H1 (cell line): ENCODE results near the gene UHRF1. TPM values are rescaled to one million over a fixed set of nuclear protein-coding genes. Genes with fewer than 3 reads are reported as not detected.
A peak's percentile ranks its signal among the peaks of the same experiment; 100 is the strongest.

Source experiments
- CTCF ChIA-PET: fragments of 300-600 bp; sonication (Branson Sonifier 250); formaldehyde crosslinking; loops from one replicate; lab custom pipeline; 2021; ENCODE audit not compliant: partially characterized antibody; lab: Charles Lee
- POLR2A ChIA-PET: fragments of 300-600 bp; sonication (Branson Sonifier 250); formaldehyde crosslinking; loops from one replicate; lab custom pipeline; 2021; ENCODE audit warnings: inconsistent platforms; ENCODE audit not compliant: partially characterized antibody; lab: Charles Lee
- DNase-seq, 2 experiments: peaks; one replicate each; pipeline versions ENCODE4 v3.0.0 to v3.0.0-alpha.2; 2010 to 2022; ENCODE audit warnings: low spot score in 2 of 2, low read depth in 1 of 2, mixed read lengths in 1 of 2
- FAIRE-seq: peaks from 2 replicates; lab custom pipeline; 2011; peaks lifted over from hg19 to GRCh38; lab: Jason Lieb, UNC
- H2AFZ ChIP-seq: 2 replicates; pipeline ENCODE4 v1.8.1; 2012; ENCODE audit warnings: low read length, inconsistent platforms
- H2AK5ac ChIP-seq: 2 replicates; pipeline ENCODE4 v1.6.1; 2013; ENCODE audit warnings: low read depth, low read length
- H2BK120ac ChIP-seq: replicated peaks from 2 replicates; pipeline ENCODE3; 2013; ENCODE audit warnings: low read depth, low read length, inconsistent platforms
- H2BK12ac ChIP-seq: 2 replicates; pipeline ENCODE4 v1.6.1; 2013; ENCODE audit warnings: low read depth, low read length
- H2BK15ac ChIP-seq: 2 replicates; pipeline ENCODE4 v1.6.1; 2013; ENCODE audit warnings: low read length
- H2BK20ac ChIP-seq: 2 replicates; pipeline ENCODE4 v1.6.1; 2013; ENCODE audit warnings: low read length
- H2BK5ac ChIP-seq: 2 replicates; pipeline ENCODE4 v1.6.1; 2013; ENCODE audit warnings: low read depth, low read length
- H3K14ac ChIP-seq: 2 replicates; pipeline ENCODE4 v1.6.1; 2013; ENCODE audit warnings: inconsistent platforms; ENCODE audit not compliant: insufficient read length
- H3K18ac ChIP-seq: 2 replicates; pipeline ENCODE4 v1.6.1; 2013; ENCODE audit warnings: low read length; ENCODE audit errors: extremely low read depth
- H3K23ac ChIP-seq: 2 replicates; pipeline ENCODE4 v1.6.1; 2013; ENCODE audit warnings: inconsistent platforms; ENCODE audit not compliant: insufficient read length
- H3K23me2 ChIP-seq: 2 replicates; pipeline ENCODE4 v1.6.1; 2013; ENCODE audit warnings: low read depth, low read length
- H3K27ac ChIP-seq: 2 replicates; pipeline ENCODE4 v1.6.1; 2011; ENCODE audit warnings: low read depth, low read length, inconsistent platforms
- H3K27me3 ChIP-seq, 4 experiments: replicated peaks in 1 of 4; 1 replicate in 1 of 4; 2 replicates in 3 of 4; pipeline versions ENCODE4 v1.6.1 to v1.8.1; 2011 to 2013; ENCODE audit warnings: low read length in 3 of 4, mild to moderate bottlenecking in 3 of 4, inconsistent platforms in 2 of 4, mixed read lengths in 2 of 4, moderate library complexity in 1 of 4; ENCODE audit not compliant: control insufficient read depth in 3 of 4, insufficient read depth in 3 of 4; ENCODE audit errors: extremely low read depth in 1 of 4
- H3K36me3 ChIP-seq, 4 experiments: 2 replicates each; pipeline versions ENCODE4 v1.6.1 to v1.8.1; 2011 to 2013; ENCODE audit warnings: mild to moderate bottlenecking in 4 of 4, low read length in 3 of 4, moderate library complexity in 2 of 4, control low read depth in 1 of 4, inconsistent platforms in 1 of 4; ENCODE audit not compliant: insufficient read depth in 4 of 4, control insufficient read depth in 2 of 4
- H3K4ac ChIP-seq: replicated peaks from 2 replicates; pipeline ENCODE3; 2013; ENCODE audit warnings: low read length, low read depth, mixed read lengths, inconsistent platforms; ENCODE audit not compliant: insufficient read length
- H3K4me1 ChIP-seq, 4 experiments: replicated peaks in 1 of 4; 1 replicate in 1 of 4; 2 replicates in 3 of 4; pipeline versions ENCODE4 v1.6.1 to v1.8.1; 2011 to 2013; ENCODE audit warnings: low read length in 3 of 4, inconsistent platforms in 2 of 4, mixed read lengths in 1 of 4; ENCODE audit not compliant: insufficient read depth in 4 of 4, control insufficient read depth in 3 of 4
- H3K4me2 ChIP-seq, 2 experiments: 2 replicates each; pipeline versions ENCODE4 v1.6.1 to v1.8.1; 2011 to 2013; ENCODE audit warnings: low read depth in 2 of 2, low read length in 2 of 2, control low read depth in 1 of 2, inconsistent platforms in 1 of 2, mild to moderate bottlenecking in 1 of 2; ENCODE audit not compliant: insufficient read depth in 1 of 2
- H3K4me3 ChIP-seq, 4 experiments: fragments of 200-600, 300-600 bp in 1 of 4; sonication (generic), shearing (Covaris generic), sonication (Bioruptor Twin) in 1 of 4; 2 replicates each; pipeline versions ENCODE4 v1.5.1 to v1.8.1; 2011 to 2016; ENCODE audit warnings: low read length in 4 of 4, low read depth in 3 of 4, control low read depth in 2 of 4, inconsistent platforms in 2 of 4, mild to moderate bottlenecking in 2 of 4, mixed read lengths in 1 of 4, moderate library complexity in 1 of 4; ENCODE audit not compliant: insufficient read depth in 2 of 4; ENCODE audit errors: extremely low read depth in 1 of 4
- H3K56ac ChIP-seq: replicated peaks from 2 replicates; pipeline ENCODE3; 2013; ENCODE audit warnings: low read depth, mild to moderate bottlenecking, mixed read lengths, low read length, inconsistent platforms; ENCODE audit not compliant: insufficient read length
- H3K79me1 ChIP-seq: 2 replicates; pipeline ENCODE4 v1.6.1; 2013; ENCODE audit warnings: low read depth, low read length, control low read depth
- H3K79me2 ChIP-seq, 2 experiments: 2 replicates each; pipeline versions ENCODE4 v1.6.1 to v1.8.1; 2012 to 2013; ENCODE audit warnings: low read length in 2 of 2, mild to moderate bottlenecking in 2 of 2, inconsistent platforms in 1 of 2; ENCODE audit not compliant: insufficient read depth in 2 of 2, control insufficient read depth in 1 of 2
- H3K9ac ChIP-seq, 4 experiments: replicated peaks in 1 of 4; 1 replicate in 1 of 4; 2 replicates in 3 of 4; pipeline versions ENCODE4 v1.6.1 to v1.8.1; 2011 to 2013; ENCODE audit warnings: low read depth in 3 of 4, low read length in 3 of 4, control low read depth in 2 of 4, mild to moderate bottlenecking in 2 of 4, moderate library complexity in 2 of 4, inconsistent platforms in 1 of 4; ENCODE audit errors: extremely low read depth in 1 of 4
- H3K9me3 ChIP-seq, 2 experiments: 2 replicates each; pipeline versions ENCODE4 v1.6.1 to v1.8.1; 2012 to 2013; ENCODE audit warnings: mild to moderate bottlenecking in 2 of 2, moderate library complexity in 2 of 2, control low read depth in 1 of 2, inconsistent platforms in 1 of 2, low read depth in 1 of 2, low read length in 1 of 2, mixed read lengths in 1 of 2; ENCODE audit not compliant: insufficient read depth in 2 of 2
- H4K20me1 ChIP-seq, 2 experiments: replicated peaks in 1 of 2; 2 replicates each; pipeline versions ENCODE3 to v1.8.1; 2011 to 2013; ENCODE audit warnings: inconsistent platforms in 2 of 2, low read length in 2 of 2, mild to moderate bottlenecking in 1 of 2; ENCODE audit not compliant: insufficient read depth in 2 of 2, control insufficient read depth in 1 of 2
- H4K5ac ChIP-seq: 2 replicates; pipeline ENCODE4 v1.6.1; 2013; ENCODE audit warnings: low read length, low read depth, mixed read lengths, inconsistent platforms; ENCODE audit not compliant: insufficient read length
- H4K8ac ChIP-seq: 2 replicates; pipeline ENCODE4 v1.8.0; 2013; ENCODE audit warnings: mild to moderate bottlenecking, moderate library complexity, low read length, inconsistent platforms; ENCODE audit not compliant: insufficient read depth; ENCODE audit errors: extremely low read depth
- H4K91ac ChIP-seq: replicated peaks from 2 replicates; pipeline ENCODE3; 2013; ENCODE audit warnings: low read length, mixed read lengths, inconsistent platforms; ENCODE audit not compliant: insufficient read length
- ATF3 ChIP-seq: IDR thresholded peaks from 2 replicates; pipeline ENCODE4 v1.6.1; 2011; ENCODE audit warnings: low read depth, mild to moderate bottlenecking, low read length; ENCODE audit not compliant: insufficient read depth
- CHD1 ChIP-seq: IDR thresholded peaks from 2 replicates; pipeline ENCODE4 v1.6.1; 2012; ENCODE audit warnings: low read depth, low read length, improper control_type of control experiment
- CHD2 ChIP-seq: IDR thresholded peaks from 2 replicates; pipeline ENCODE4 v1.6.1; 2012; ENCODE audit warnings: low read length, improper control_type of control experiment
- WGBS, 2 experiments: shearing (Covaris generic) in 1 of 2; methylation state at CpG; one replicate each; pipeline versions ENCODE4 v1.1.6 to v1.1.7; 2013 to 2015; ENCODE audit warnings: low lambda C conversion rate in 2 of 2, mixed read lengths in 2 of 2, inconsistent platforms in 1 of 2, low coverage in 1 of 2, missing lambda C conversion rate in 1 of 2; ENCODE audit not compliant: insufficient replicate concordance in 2 of 2, insufficient coverage in 1 of 2, insufficient read length in 1 of 2; ENCODE audit errors: extremely low coverage in 1 of 2, missing lambda C conversion rate in 1 of 2; 5-methylcytosine and 5-hydroxymethylcytosine counted together
- polyA plus RNA-seq, 7 experiments: library from polyadenylated mRNA; depleted of rRNA in 3 of 7; stranded (reverse) in 5 of 7; unstranded in 2 of 7; fragments of >200 nt in 5 of 7; fragments of 200-250 nt in 2 of 7; gene quantifications; 1 replicate in 5 of 7; 2 replicates in 1 of 7; 4 replicates in 1 of 7; pipeline versions ENCODE4 v1.2.1 to v1.2.3, GENCODE V29; 2011 to 2013; ENCODE audit warnings: missing spikeins in 2 of 7, mixed read lengths in 2 of 7
- total RNA-seq: library from RNA; stranded (reverse); fragmentation: NEBNext Ultra II Directional; extraction: Animal tissue kit (Norgen Biotek cat#: 25700); gene quantifications from 2 replicates; pipeline ENCODE4 v1.2.1, GENCODE V29; 2021

UHRF1 gene
- total and polyA plus RNA-seq, 2 of the 8 experiments (the other 6 are each of a cell fraction or from before 2014, with no cell fraction given): 14.7 to 65.8 TPM

GRCh38 chr19:4870025-4870700 lies 39.1 kb upstream of the UHRF1 start:
- ChIA-PET POLR2A (interaction anchor here (1.0 kb wide), 1 partner anchor 100 kb away, joined by 3 read pairs; no protein-coding TSS in a partner anchor), CTCF (interaction anchor here (0.6 to 7.4 kb wide), 9 partner anchors 19 to 161 kb away, joined by 3 to 111 read pairs (median 4); no protein-coding TSS in a partner anchor)
- H3K4ac ChIP-seq: no peak overlapping the region
- H3K18ac ChIP-seq: no peak overlapping the region
- H4K8ac ChIP-seq: no peak overlapping the region
- no peak overlapping the region for H2BK120ac ChIP-seq
- H3K79me1 ChIP-seq: peaks cover 3% of the 10 kb centered on the region; the same call in 1 of the 2 replicates
- no peak overlapping the region for H3K56ac ChIP-seq
- no peak overlapping the region for H3K23ac ChIP-seq
- no peaks in the 10 kb centered on the region for H3K9me3 ChIP-seq
- H2BK12ac ChIP-seq: 0 out of 2 replicates have a peak overlapping the region, but pooled peaks have one; percentile 9
- H3K79me2 ChIP-seq: peaks cover 0 to 6% of the 10 kb centered on the region in 2 experiments; a peak in 2 of 4 replicates
- 91% methylated on average over 10 of the region's 10 CpGs; no CpG with 5 or more reads in 1 of the 2 experiments for WGBS, 2 experiments
- H4K5ac ChIP-seq: no peak overlapping the region
- H3K4me2 ChIP-seq: no peak overlapping the region
- peaks cover 0 to 4% of the 10 kb centered on the region in 2 experiments for H4K20me1 ChIP-seq
- H3K4me3 ChIP-seq: no peak overlapping the region
- H4K91ac ChIP-seq: no peak overlapping the region
- no peak overlapping the region for H2AFZ ChIP-seq
- no peak overlapping the region for H2BK15ac ChIP-seq
- H3K36me3 ChIP-seq: no peaks in the 10 kb centered on the region
- H3K4me1 ChIP-seq: peaks cover 0 to 5% (median 2%) of the 10 kb centered on the region in 4 experiments; a peak in 3 of 7 replicates
- no peaks in the 10 kb centered on the region; the same call in 1 of the 2 replicates for H3K23me2 ChIP-seq
- H2AK5ac ChIP-seq: no peak overlapping the region
- FAIRE-seq: no peak
- H2BK20ac ChIP-seq: no peak overlapping the region
- no peaks in the 10 kb centered on the region for H3K27me3 ChIP-seq
- DNase-seq: peak in 1 of 2 experiments; percentile 49
- no peak overlapping the region for H3K27ac ChIP-seq
- no peak overlapping the region for H2BK5ac ChIP-seq
- no peak overlapping the region for H3K14ac ChIP-seq
- no peak overlapping the region for H3K9ac ChIP-seq
- TF ChIP-seq ATF3 (no peak), CHD1 (no peak), CHD2 (no peak)
